Activated naive CD4-positive, alpha-beta T cell treated with anti-CD3 and anti-CD28 coated beads, Interleukin-2, amount 10 ng/mL, durations not matched to agents 7 days and 5 days (primary cell): Measurements from ENCODE around the gene LRRC73.
"Not testable (repeated sequence)": the region's sequence is repeated elsewhere in the genome, so short reads cannot be mapped to it uniquely, and the experiment has no call there.

Experiments used
- CTCF ChIA-PET: fragments of 350-600 bp; sonication (Branson Sonifier 250); formaldehyde crosslinking; loops from one replicate; lab custom pipeline; 2021; ENCODE audit warnings: antibody characterized with exemption; lab: Charles Lee
- DNase-seq: peaks from one replicate; pipeline ENCODE4 v3.0.0-alpha.2; 2020
- H3K27ac Mint-ChIP-seq: one replicate; pipeline ENCODE4 v1.8.0; 2021; ENCODE audit warnings: mild to moderate bottlenecking, moderate library complexity, mixed read lengths
- H3K27me3 Mint-ChIP-seq: one replicate; pipeline ENCODE4 v1.8.0; 2021; ENCODE audit warnings: mild to moderate bottlenecking, mixed read lengths
- H3K36me3 Mint-ChIP-seq: one replicate; pipeline ENCODE4 v1.8.0; 2021; ENCODE audit warnings: mixed read lengths
- H3K4me1 Mint-ChIP-seq: one replicate; pipeline ENCODE4 v1.8.0; 2021; ENCODE audit warnings: mixed read lengths
- H3K4me3 Mint-ChIP-seq: one replicate; pipeline ENCODE4 v1.8.0; 2021; ENCODE audit warnings: mild to moderate bottlenecking, moderate library complexity, mixed read lengths
- H3K9me3 Mint-ChIP-seq: one replicate; pipeline ENCODE4 v1.8.0; 2021; ENCODE audit warnings: mixed read lengths

The LRRC73 gene

DNA sequence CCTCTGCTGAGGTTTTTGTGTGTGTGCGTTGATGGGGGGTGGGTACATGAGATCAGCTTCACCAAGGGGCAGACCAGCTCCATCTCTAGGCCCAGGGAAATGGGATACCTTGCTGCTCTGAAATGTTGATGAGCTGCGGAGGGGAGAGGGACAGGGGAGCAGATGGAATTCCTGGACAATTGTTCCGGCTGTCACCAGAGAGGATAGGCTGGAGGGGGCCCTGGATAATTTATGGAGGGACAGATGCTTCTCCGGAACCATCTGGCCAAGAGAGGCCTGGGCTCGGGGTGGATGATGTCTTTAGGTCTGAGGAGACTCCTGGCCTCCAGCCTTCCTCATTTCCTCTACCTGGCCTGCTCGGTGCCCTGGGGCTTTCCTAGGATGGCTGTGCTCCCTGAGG, 34.6 kb downstream of the LRRC73 start:
- Mint-ChIP-seq H3K4me1 (peaks cover 34% of the 10 kb centered on the region), H3K27ac (no peak overlapping the region), H3K9me3 (no peaks in the 10 kb centered on the region), H3K27me3 (peaks cover 12% of the 10 kb centered on the region), H3K4me3 (no peak overlapping the region), H3K36me3 (peaks cover 3% of the 10 kb centered on the region)
- DNase-seq = no peak
- CTCF ChIA-PET = no interaction called here

- Mint-ChIP-seq H3K27me3 (peaks cover 35% of the 10 kb centered on the region), H3K4me1 (peaks cover 11% of the 10 kb centered on the region), H3K4me3 (no peak overlapping the region), H3K36me3 (no peaks in the 10 kb centered on the region), H3K9me3 (no peaks in the 10 kb centered on the region), H3K27ac (no peak overlapping the region)
- CTCF ChIA-PET = no interaction called here
- no peak for DNase-seq
Measured at GRCh38 chr6:43472515-43472914, 37.6 kb downstream of the LRRC73 start.

DNA sequence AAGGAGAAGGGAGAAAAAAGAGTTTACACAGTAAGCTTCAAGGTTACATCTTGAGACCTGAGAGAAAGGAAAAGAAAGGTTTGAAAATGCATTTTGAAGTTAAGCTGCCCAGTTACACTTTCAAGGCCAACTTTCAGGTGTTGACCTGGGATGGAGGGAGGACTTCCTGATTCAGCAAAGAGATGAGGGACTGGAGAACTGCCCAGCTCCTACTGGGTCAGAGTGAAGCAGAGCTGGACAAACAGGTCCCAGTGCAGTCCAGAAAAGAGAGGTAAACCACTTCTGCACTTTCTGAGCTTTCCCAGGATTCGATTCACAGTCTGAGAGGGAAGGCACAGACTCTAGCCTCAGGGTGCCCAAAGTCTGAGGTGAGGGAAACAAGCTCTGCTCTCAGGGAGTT, 38.7 kb downstream of the LRRC73 start:
- H3K9me3 Mint-ChIP-seq = no peaks in the 10 kb centered on the region
- CTCF ChIA-PET = interaction anchor here (1.0 kb wide), 1 partner anchor 36 kb away, joined by 3 read pairs; no protein-coding TSS in a partner anchor
- no peaks in the 10 kb centered on the region for H3K36me3 Mint-ChIP-seq
- no peaks in the 10 kb centered on the region for H3K4me1 Mint-ChIP-seq
- no peak overlapping the region for H3K4me3 Mint-ChIP-seq
- no peak overlapping the region for H3K27ac Mint-ChIP-seq
- H3K27me3 Mint-ChIP-seq = peaks cover 40% of the 10 kb centered on the region
- no peak for DNase-seq

- no peaks in the 10 kb centered on the region for H3K36me3 Mint-ChIP-seq
- H3K4me3 Mint-ChIP-seq = no peak overlapping the region
- CTCF ChIA-PET = no interaction called here
- H3K4me1 Mint-ChIP-seq = no peaks in the 10 kb centered on the region
- peaks cover 40% of the 10 kb centered on the region for H3K27me3 Mint-ChIP-seq
- no peak for DNase-seq
- no peak overlapping the region for H3K27ac Mint-ChIP-seq
- H3K9me3 Mint-ChIP-seq = no peaks in the 10 kb centered on the region
Measured at GRCh38 chr6:43469947-43470346, 40.2 kb downstream of the LRRC73 start.

DNA sequence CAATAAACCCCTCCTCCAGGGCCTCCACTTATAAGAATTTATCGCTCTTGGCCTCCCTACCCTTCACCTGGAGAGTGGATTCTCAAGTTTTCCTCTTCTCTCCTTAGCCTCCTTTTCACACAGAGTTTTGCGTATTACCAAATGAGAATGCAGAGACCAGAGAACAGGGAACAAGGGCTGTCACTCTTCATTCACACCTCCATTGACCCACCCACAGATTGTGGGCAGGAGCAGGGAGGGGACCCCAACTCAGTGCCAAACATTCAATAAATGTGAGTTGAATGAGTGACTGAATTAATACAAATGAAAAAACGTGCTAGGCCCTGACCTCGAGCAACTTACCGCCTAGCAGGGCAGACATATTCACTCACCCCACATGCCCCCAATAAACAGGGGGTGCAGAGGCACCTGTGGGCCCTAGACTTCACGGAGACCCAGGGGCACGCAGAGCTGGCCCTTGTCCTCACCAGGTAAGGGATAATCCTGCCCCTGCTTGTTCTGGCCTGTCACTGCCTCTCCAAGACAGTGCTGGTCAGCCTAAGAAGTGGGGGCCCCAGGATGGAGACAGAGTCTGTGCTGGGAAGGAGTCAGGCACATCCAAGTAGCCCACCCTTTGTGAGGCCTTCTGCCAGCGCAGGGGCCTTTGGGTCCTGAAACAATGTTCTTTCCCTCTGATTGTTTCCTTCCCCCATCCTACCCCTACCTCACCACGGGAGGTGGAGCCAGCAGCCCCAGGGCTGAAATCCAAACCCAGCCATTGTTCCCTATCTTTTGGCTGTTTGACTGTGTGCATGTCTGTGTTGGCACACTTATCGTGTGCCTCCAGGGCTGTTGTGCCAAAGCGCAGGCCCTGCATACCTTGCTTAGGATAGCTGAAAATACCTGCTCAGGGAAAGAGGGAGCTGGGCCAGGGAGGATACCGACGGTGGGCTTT, 41.1 kb downstream of the LRRC73 start:
- CTCF ChIA-PET = no interaction called here
- no peaks in the 10 kb centered on the region for H3K9me3 Mint-ChIP-seq
- peaks cover 47% of the 10 kb centered on the region for H3K27me3 Mint-ChIP-seq
- DNase-seq = no peak
- H3K27ac Mint-ChIP-seq = no peak overlapping the region
- H3K4me3 Mint-ChIP-seq = no peak overlapping the region
- H3K36me3 Mint-ChIP-seq = no peaks in the 10 kb centered on the region
- no peaks in the 10 kb centered on the region for H3K4me1 Mint-ChIP-seq

- Mint-ChIP-seq H3K4me1 (no peaks in the 10 kb centered on the region), H3K27ac (no peak overlapping the region), H3K36me3 (no peaks in the 10 kb centered on the region), H3K9me3 (no peaks in the 10 kb centered on the region), H3K27me3 (peaks cover 54% of the 10 kb centered on the region), H3K4me3 (no peak overlapping the region)
- no peak for DNase-seq
- CTCF ChIA-PET = no interaction called here
Measured at GRCh38 chr6:43468240-43468639, 41.9 kb downstream of the LRRC73 start.

DNA sequence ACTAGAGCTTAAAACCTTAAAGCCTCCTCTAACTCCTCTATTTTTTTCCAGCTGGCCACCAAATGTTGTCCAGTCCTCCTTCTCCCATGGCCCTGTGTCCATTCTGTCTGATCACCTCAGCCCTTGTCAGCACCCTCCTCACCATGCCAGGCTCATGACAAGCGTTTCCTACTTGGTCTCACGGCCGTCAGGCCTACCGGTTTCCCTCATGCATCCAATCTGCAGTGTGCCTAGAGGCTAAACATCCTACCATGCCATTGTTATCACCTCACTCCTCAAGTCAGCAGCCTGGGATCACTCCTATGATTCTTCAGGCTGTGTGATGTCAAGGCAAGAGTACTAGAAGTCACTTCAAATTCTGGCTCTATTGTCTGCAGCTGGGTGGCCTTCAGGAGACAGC, 42.4 kb downstream of the LRRC73 start:
- Mint-ChIP-seq H3K27me3 (peaks cover 59% of the 10 kb centered on the region), H3K27ac (no peak overlapping the region), H3K36me3 (no peaks in the 10 kb centered on the region), H3K4me1 (no peaks in the 10 kb centered on the region), H3K4me3 (no peak overlapping the region), H3K9me3 (no peaks in the 10 kb centered on the region)
- CTCF ChIA-PET = no interaction called here
- DNase-seq = no peak

DNA sequence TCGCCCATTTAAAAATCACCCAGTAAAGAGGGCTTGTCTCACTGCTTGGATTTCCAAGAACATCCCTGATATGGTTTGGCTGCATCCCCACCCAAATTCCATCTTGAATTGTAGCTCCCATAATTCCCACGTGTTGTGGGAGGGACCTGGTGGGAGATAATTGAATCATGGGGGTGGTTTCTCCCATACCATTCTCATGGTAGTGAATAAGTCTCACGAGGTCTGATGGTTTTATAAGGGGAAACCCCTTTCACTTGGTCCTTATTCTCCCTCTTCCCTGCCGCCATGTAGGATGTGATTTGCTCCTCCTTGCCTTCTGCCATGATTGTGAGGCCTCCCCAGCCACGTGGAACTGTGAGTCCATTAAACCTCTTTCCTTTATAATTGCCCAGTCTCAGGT, 42.9 kb downstream of the LRRC73 start:
- not testable (repeated sequence) for H3K27ac Mint-ChIP-seq, H3K4me3 Mint-ChIP-seq

DNA sequence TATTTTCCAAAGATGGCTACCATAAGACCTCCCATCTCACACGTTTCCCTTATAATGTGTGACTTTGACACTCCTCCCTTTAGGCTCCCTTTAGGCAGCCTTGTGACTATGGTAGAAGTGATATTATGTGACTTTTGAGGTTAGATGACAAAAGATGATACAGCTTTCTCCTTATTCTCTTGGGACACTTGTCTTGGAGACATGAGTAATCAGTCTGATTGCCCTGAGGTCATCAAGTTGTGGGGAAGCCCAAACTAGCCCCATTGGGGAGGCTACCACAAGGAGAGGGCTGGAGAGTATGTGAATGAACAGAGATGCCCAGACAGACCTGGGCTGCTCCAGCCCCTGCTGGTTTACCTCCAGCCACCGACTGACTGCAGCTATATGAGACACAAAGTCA, 44.2 kb downstream of the LRRC73 start:
- H3K27me3 Mint-ChIP-seq = peaks cover 60% of the 10 kb centered on the region
- no peaks in the 10 kb centered on the region for H3K36me3 Mint-ChIP-seq
- no peaks in the 10 kb centered on the region for H3K9me3 Mint-ChIP-seq
- no peaks in the 10 kb centered on the region for H3K4me1 Mint-ChIP-seq
- H3K27ac Mint-ChIP-seq = no peak overlapping the region
- no peak overlapping the region for H3K4me3 Mint-ChIP-seq
- CTCF ChIA-PET = interaction anchor here (0.5 to 0.6 kb wide), 2 partner anchors 38 to 39 kb away, joined by 3 read pairs; partner anchors contain the start of gene ABCC10
- DNase-seq = no peak

More for the DNA sequence above, 42.9 kb downstream of the LRRC73 start:
- H3K27me3 Mint-ChIP-seq = peaks cover 64% of the 10 kb centered on the region
- H3K4me1 Mint-ChIP-seq, H3K36me3 Mint-ChIP-seq, DNase-seq, CTCF ChIA-PET, H3K9me3 Mint-ChIP-seq: not testable (repeated sequence)

GRCh38 chr6:43464337-43464736, 45.8 kb downstream of the LRRC73 start:
- Mint-ChIP-seq H3K4me3 (no peak overlapping the region), H3K27ac (no peak overlapping the region), H3K9me3 (no peaks in the 10 kb centered on the region), H3K4me1 (no peaks in the 10 kb centered on the region), H3K27me3 (peaks cover 60% of the 10 kb centered on the region), H3K36me3 (no peaks in the 10 kb centered on the region)
- DNase-seq = no peak
- CTCF ChIA-PET = no interaction called here

DNA sequence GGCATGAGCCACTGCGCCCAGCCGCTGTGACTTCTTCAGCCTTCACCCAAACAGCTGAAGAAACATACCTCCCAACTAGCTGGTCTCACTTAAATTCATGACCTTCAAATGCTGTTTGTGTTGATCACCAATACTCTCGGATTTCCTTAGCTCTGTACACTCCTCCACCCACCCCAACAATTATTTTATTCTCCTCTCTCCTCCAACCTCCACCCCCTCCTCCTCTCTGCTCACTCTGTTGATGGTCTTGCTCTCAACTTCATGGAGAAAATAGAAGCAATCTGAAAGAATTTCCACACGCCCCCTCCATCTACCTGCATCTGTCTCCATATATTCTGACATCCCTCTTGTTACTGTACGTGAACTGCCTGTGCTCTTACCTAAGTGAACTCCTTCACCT, 48.2 kb downstream of the LRRC73 start:
- peaks cover under 1% of the 10 kb centered on the region for H3K4me1 Mint-ChIP-seq
- no peak overlapping the region for H3K4me3 Mint-ChIP-seq
- peaks cover 51% of the 10 kb centered on the region for H3K27me3 Mint-ChIP-seq
- H3K27ac Mint-ChIP-seq = no peak overlapping the region
- H3K36me3 Mint-ChIP-seq = no peaks in the 10 kb centered on the region
- CTCF ChIA-PET = no interaction called here
- DNase-seq = no peak
- H3K9me3 Mint-ChIP-seq = no peaks in the 10 kb centered on the region

GRCh38 chr6:43460032-43460431, 50.1 kb downstream of the LRRC73 start:
- H3K4me1 Mint-ChIP-seq = peaks cover 10% of the 10 kb centered on the region
- DNase-seq = no peak
- CTCF ChIA-PET = interaction anchor here (1.1 kb wide), 1 partner anchor 36 kb away, joined by 3 read pairs; no protein-coding TSS in a partner anchor
- H3K36me3 Mint-ChIP-seq = no peaks in the 10 kb centered on the region
- H3K9me3 Mint-ChIP-seq = no peaks in the 10 kb centered on the region
- H3K27me3 Mint-ChIP-seq = peaks cover 62% of the 10 kb centered on the region
- no peak overlapping the region for H3K27ac Mint-ChIP-seq
- no peak overlapping the region for H3K4me3 Mint-ChIP-seq

DNA sequence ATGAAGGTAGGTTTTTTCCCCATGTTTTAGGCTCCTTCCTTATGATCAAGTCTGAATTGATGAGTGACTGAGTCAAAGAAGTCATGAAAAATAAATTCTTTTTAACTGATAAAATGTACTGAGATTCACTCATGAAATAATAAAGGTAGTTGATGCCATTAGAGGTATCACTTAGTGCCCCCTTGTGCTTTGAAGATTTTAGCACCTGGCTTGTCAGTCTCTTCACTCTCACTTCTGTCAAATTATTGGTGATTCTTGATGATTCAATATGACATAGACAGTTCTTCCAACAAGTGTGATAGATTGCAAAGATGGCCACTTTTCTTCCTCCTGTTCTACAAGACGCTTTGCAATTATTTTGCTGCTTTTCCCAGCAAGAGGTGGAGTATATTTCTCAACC, 50.6 kb downstream of the LRRC73 start:
- CTCF ChIA-PET = interaction anchor here (1.1 kb wide), 1 partner anchor 37 kb away, joined by 3 read pairs; no protein-coding TSS in a partner anchor
- Mint-ChIP-seq H3K27me3 (peaks cover 66% of the 10 kb centered on the region), H3K9me3 (no peaks in the 10 kb centered on the region), H3K4me1 (peaks cover 10% of the 10 kb centered on the region), H3K4me3 (no peak overlapping the region), H3K27ac (no peak overlapping the region), H3K36me3 (no peaks in the 10 kb centered on the region)
- DNase-seq = no peak

DNA sequence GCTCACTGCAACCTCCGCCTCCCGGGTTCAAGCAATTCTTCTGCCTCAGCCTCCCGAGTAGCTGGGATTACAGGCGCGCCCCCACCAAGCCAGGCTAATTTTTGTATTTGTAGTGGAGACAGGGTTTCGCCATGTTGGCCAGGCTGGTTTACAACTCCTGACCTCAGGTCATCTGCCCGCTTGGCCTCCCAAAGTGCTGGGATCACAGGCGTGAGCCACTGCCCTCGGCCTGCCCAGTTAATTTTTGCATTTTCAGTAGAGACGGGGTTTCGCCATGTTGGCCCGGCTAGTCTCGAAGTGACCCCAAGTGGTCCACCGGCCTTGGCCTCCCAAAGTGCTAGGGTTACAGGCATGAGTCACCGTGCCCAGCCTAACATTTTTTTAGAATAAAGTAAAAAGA, 52.0 kb downstream of the LRRC73 start:
- CTCF ChIA-PET, H3K27ac Mint-ChIP-seq, H3K9me3 Mint-ChIP-seq, H3K36me3 Mint-ChIP-seq, H3K4me3 Mint-ChIP-seq, DNase-seq: not testable (repeated sequence)
- H3K27me3 Mint-ChIP-seq = peaks cover 60% of the 10 kb centered on the region
- H3K4me1 Mint-ChIP-seq = peaks cover 15% of the 10 kb centered on the region

GRCh38 chr6:43457643-43458042, 52.5 kb downstream of the LRRC73 start:
- H3K9me3 Mint-ChIP-seq = no peaks in the 10 kb centered on the region

More at GRCh38 chr6:43457643-43458042, 52.5 kb downstream of the LRRC73 start:
- H3K4me1 Mint-ChIP-seq = peaks cover 15% of the 10 kb centered on the region
- CTCF ChIA-PET = interaction anchor here (5.5 kb wide), 1 partner anchor 49 kb away, joined by 46 read pairs; no protein-coding TSS in a partner anchor
- H3K36me3 Mint-ChIP-seq = peaks cover 5% of the 10 kb centered on the region
- no peak overlapping the region for H3K4me3 Mint-ChIP-seq
- peaks cover 55% of the 10 kb centered on the region for H3K27me3 Mint-ChIP-seq
- DNase-seq = no peak
- no peak overlapping the region for H3K27ac Mint-ChIP-seq
